Osteocyte (in vitro differentiated cells): ENCODE results near the gene DPYD. TPM values are rescaled to one million over a fixed set of nuclear protein-coding genes. Genes with fewer than 3 reads are reported as not detected.

ENCODE experiments used
- DNase-seq: peaks from one replicate; pipeline ENCODE4 v3.0.0; 2021; ENCODE audit warnings: mixed read lengths; ENCODE audit not compliant: unreplicated experiment; ENCODE audit errors: extremely low spot score
- H3K27ac Mint-ChIP-seq: one replicate; pipeline ENCODE4 v1.8.0; 2021; ENCODE audit warnings: mild to moderate bottlenecking, mixed read lengths; ENCODE audit not compliant: unreplicated experiment
- H3K27me3 Mint-ChIP-seq: one replicate; pipeline ENCODE4 v1.8.0; 2021; ENCODE audit warnings: mixed read lengths; ENCODE audit not compliant: unreplicated experiment
- H3K36me3 Mint-ChIP-seq: one replicate; pipeline ENCODE4 v1.8.0; 2021; ENCODE audit warnings: mixed read lengths; ENCODE audit not compliant: unreplicated experiment
- H3K4me1 Mint-ChIP-seq: one replicate; pipeline ENCODE4 v1.8.0; 2021; ENCODE audit warnings: mixed read lengths; ENCODE audit not compliant: unreplicated experiment
- H3K4me3 Mint-ChIP-seq: one replicate; pipeline ENCODE4 v1.8.0; 2021; ENCODE audit warnings: mild to moderate bottlenecking, moderate library complexity, mixed read lengths; ENCODE audit not compliant: unreplicated experiment
- H3K9me3 Mint-ChIP-seq: one replicate; pipeline ENCODE4 v1.8.0; 2021; ENCODE audit warnings: mixed read lengths; ENCODE audit not compliant: unreplicated experiment
- CTCF ChIP-seq: fragments of 200-600 bp; sonication (generic); IDR thresholded peaks from 2 replicates; pipeline ENCODE4 v1.5.0; 2021; ENCODE audit warnings: antibody characterized with exemption, mild to moderate bottlenecking, moderate library complexity
- total RNA-seq: library from RNA; stranded (reverse); gene quantifications from 2 replicates; pipeline ENCODE4 v1.2.1, GENCODE V29; 2021

DPYD gene
- total RNA-seq, 1 donor from 2014 or later: 44.0 TPM

DNA sequence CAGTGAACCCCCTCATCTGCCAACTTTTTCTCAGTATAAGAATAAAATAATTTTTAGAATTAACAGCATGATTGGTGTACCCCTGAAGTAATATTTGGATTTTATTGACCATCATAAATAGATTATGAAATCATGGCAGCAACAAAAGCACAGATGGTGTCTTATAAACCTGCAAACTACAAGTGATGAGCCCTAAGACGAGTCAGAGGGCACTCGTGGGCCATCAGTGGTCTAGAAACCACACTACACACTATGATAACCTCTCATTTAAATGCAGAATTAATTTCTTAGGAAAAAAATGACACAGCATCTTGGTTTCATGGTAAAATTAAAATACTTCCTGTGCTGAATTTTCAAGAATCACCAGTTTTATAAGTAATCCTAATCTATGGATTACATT is 886.9 kb downstream of the DPYD start:
- DNase-seq: no peak
- peaks cover 2% of the 10 kb centered on the region for H3K4me1 Mint-ChIP-seq
- peaks cover 11% of the 10 kb centered on the region for H3K9me3 Mint-ChIP-seq
- no peak for TF ChIP-seq CTCF
- H3K27me3 Mint-ChIP-seq: no peaks in the 10 kb centered on the region
- H3K36me3 Mint-ChIP-seq: peaks cover 3% of the 10 kb centered on the region
- no peak overlapping the region for H3K4me3 Mint-ChIP-seq
- H3K27ac Mint-ChIP-seq: no peak overlapping the region
